ENCODE data around the gene PPP1R26. TPM values are rescaled to one million over a fixed set of nuclear protein-coding genes. Genes with fewer than 3 reads are reported as not detected.

PPP1R26 gene
- total and polyA plus RNA-seq, 2 of the 8 experiments (the other 6 are each of a cell fraction or from before 2014, with no cell fraction given) = 9.8 to 32.7 TPM

DNA sequence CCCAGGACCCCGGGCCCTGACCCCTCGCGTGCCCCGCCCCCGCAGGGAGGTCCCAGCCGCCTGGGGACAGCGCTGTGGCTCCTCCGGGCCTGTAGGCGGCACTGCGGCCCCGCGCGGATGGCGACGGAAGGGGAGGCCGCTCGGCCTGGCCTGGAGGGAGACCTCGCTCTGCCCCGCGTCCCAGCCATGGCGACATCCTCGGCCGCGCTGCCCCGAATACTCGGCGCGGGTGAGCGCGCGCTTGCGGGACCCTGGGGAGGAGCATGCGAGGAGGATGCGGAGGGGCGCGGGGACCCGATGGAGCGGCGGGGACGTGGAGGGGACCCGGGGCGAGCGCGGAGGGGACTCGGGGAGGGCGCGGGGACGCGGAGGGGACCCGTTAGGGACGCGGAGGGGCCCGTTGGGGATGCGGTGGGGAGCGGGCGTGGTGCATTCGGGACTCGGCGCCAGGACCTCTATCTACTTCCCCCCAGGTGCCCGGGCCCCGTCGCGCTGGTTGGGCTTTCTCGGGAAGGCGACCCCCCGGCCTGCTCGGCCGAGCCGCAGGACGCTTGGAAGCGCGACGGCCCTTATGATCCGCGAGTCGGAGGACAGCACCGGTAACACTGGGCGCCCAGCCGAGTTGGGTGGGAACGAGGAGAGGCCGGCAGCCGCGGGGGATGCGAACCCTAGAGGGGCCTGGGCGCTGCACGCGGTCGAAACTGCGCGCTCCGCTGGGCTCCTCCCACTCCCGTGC is 21.1 kb downstream of the PPP1R26 start, which contains the start of gene MRPS2:
Gene MRPS2, plus strand, starts transcription at position 158 of the 736 bp plus-strand sequence. Its CDS starts 29 bp downstream, at position 187.
- Histone ChIP-seq H3K79me1 (ENCODE audit: low read depth, low read length) (0 out of 2 replicates have a peak, but pooled peaks cover 3% of the 10 kb centered on the region), H4K5ac (ENCODE audit: insufficient read length, low read depth, low read length) (peak within 1 kb of the TSS; percentile 75), H4K91ac (replicated peaks; ENCODE audit: insufficient read length, low read length) (peak within 1 kb of the TSS; percentile 84), H3K36me3 (ENCODE audit: control insufficient read depth in 2 of 4, insufficient read depth in 4 of 4, low read length in 3 of 4) (peaks cover 8 to 30% (median 20%) of the 10 kb centered on the region in 4 experiments; a peak in 7 of 8 replicates), H2AK5ac (ENCODE audit: low read depth, low read length) (no peak within 1 kb of the TSS), H3K23me2 (ENCODE audit: low read depth, low read length) (peaks cover 8% of the 10 kb centered on the region; the same call in 1 of the 2 replicates), H2BK20ac (ENCODE audit: low read length) (no peak within 1 kb of the TSS), H3K27me3 (replicated peaks in 1 of 4; ENCODE audit: control insufficient read depth in 3 of 4, extremely low read depth in 1 of 4, insufficient read depth in 3 of 4, low read length in 3 of 4) (no peaks in the 10 kb centered on the region; a peak in 1 of 7 replicates), H3K14ac (ENCODE audit: insufficient read length) (no peak within 1 kb of the TSS), H4K20me1 (replicated peaks in 1 of 2; ENCODE audit: control insufficient read depth in 1 of 2, insufficient read depth in 2 of 2, low read length in 2 of 2) (peaks cover 15 to 18% of the 10 kb centered on the region in 2 experiments), H3K9ac (replicated peaks in 1 of 4; ENCODE audit: extremely low read depth in 1 of 4, low read depth in 3 of 4, low read length in 3 of 4) (peak within 1 kb of the TSS in 3 of 4 experiments; percentile 62 to 86 (median 85); a peak in 5 of 7 replicates), H3K27ac (ENCODE audit: low read depth, low read length) (peak within 1 kb of the TSS; percentile 60; the same call in 1 of the 2 replicates), H3K4me1 (replicated peaks in 1 of 4; ENCODE audit: control insufficient read depth in 3 of 4, insufficient read depth in 4 of 4, low read length in 3 of 4) (peaks cover 0 to 15% (median 12%) of the 10 kb centered on the region in 4 experiments; a peak in 6 of 7 replicates), H2BK15ac (ENCODE audit: low read length) (no peak within 1 kb of the TSS), H3K18ac (ENCODE audit: extremely low read depth, low read length) (peak within 1 kb of the TSS; percentile 60), H3K4ac (replicated peaks; ENCODE audit: insufficient read length, low read depth, low read length) (peak within 1 kb of the TSS; percentile 89), H2AFZ (ENCODE audit: low read length) (peak within 1 kb of the TSS; percentile 46; the same call in 1 of the 2 replicates), H3K23ac (ENCODE audit: insufficient read length) (no peak within 1 kb of the TSS), H2BK120ac (replicated peaks; ENCODE audit: low read depth, low read length) (no peak within 1 kb of the TSS), H2BK5ac (ENCODE audit: low read depth, low read length) (peak within 1 kb of the TSS; percentile 32; the same call in 1 of the 2 replicates), H3K9me3 (ENCODE audit: insufficient read depth in 2 of 2, low read depth in 1 of 2, low read length in 1 of 2) (no peaks in the 10 kb centered on the region), H3K4me2 (ENCODE audit: insufficient read depth in 1 of 2, low read depth in 2 of 2, low read length in 2 of 2) (peak within 1 kb of the TSS; percentile 68 to 87), H4K8ac (ENCODE audit: extremely low read depth, insufficient read depth, low read length) (peak within 1 kb of the TSS; percentile 89), H3K4me3 (ENCODE audit: extremely low read depth in 1 of 4, insufficient read depth in 2 of 4, low read depth in 3 of 4, low read length in 4 of 4) (peak within 1 kb of the TSS; percentile 61 to 86 (median 81)), H3K79me2 (ENCODE audit: control insufficient read depth in 1 of 2, insufficient read depth in 2 of 2, low read length in 2 of 2) (peaks cover 0 to 16% of the 10 kb centered on the region in 2 experiments; a peak in 2 of 4 replicates), H3K56ac (replicated peaks; ENCODE audit: insufficient read length, low read depth, low read length) (peak within 1 kb of the TSS; percentile 56), H2BK12ac (ENCODE audit: low read depth, low read length) (no peak within 1 kb of the TSS)
- peak; percentile 62 to 96 for DNase-seq (ENCODE audit: low read depth in 1 of 2, low spot score in 2 of 2)
- ChIA-PET CTCF (ENCODE audit: partially characterized antibody) (interaction anchor here (1.1 to 2.1 kb wide), 2 partner anchors 11 to 26 kb away, joined by 3 to 11 read pairs; no protein-coding TSS in a partner anchor), POLR2A (ENCODE audit: partially characterized antibody) (interaction anchor here (2.8 kb wide), 1 partner anchor 20 kb away, joined by 17 read pairs; no protein-coding TSS in a partner anchor)
- no peak for FAIRE-seq
- 2% methylated on average over 25 of the region's 92 CpGs; no CpG with 5 or more reads in 1 of the 2 experiments for WGBS, 2 experiments (ENCODE audit: extremely low coverage in 1 of 2, insufficient coverage in 1 of 2, insufficient read length in 1 of 2, insufficient replicate concordance in 2 of 2, low coverage in 1 of 2, low lambda C conversion rate in 2 of 2, missing lambda C conversion rate in 1 of 2)
- TF ChIP-seq TBP (IDR thresholded peaks at IDR 0.05; ENCODE audit: low read depth, low read length) = peak; percentile 64
- TF ChIP-seq RAD21 (IDR thresholded peaks at IDR 0.05 in 1 of 2, conservative IDR thresholded peaks at IDR 0.05 in 1 of 2; ENCODE audit: low read depth in 2 of 2, low read length in 2 of 2) = peak; percentile 30 to 51; a peak in 3 of 4 replicates
- TF ChIP-seq TEAD4 (IDR thresholded peaks at IDR 0.05; ENCODE audit: low read depth, low read length) = peak; percentile 12; the same call in 1 of the 2 replicates
- TF ChIP-seq PHF8 (conservative IDR thresholded peaks at IDR 0.05; ENCODE audit: low read depth, low read length) = peak; percentile 80
- peak; percentile 57 for TF ChIP-seq KDM4A (IDR thresholded peaks at IDR 0.05; ENCODE audit: low read depth, low read length, severe bottlenecking)
- no peak for TF ChIP-seq ZNF274 (IDR thresholded peaks at IDR 0.05; ENCODE audit: borderline replicate concordance, extremely low read depth, low read length)
- TF ChIP-seq CREB1 (IDR thresholded peaks at IDR 0.05) = peak; percentile 69
- peak; percentile 89 for TF ChIP-seq YY1 (IDR thresholded peaks at IDR 0.05; ENCODE audit: low read depth, low read length)
- TF ChIP-seq POLR2AphosphoS5 (IDR thresholded peaks at IDR 0.05; ENCODE audit: low read depth, low read length) = peak; percentile 86; the same call in 1 of the 2 replicates
- TF ChIP-seq JUN (IDR thresholded peaks at IDR 0.05; ENCODE audit: low read depth, low read length) = no peak
- TF ChIP-seq CHD2 (IDR thresholded peaks at IDR 0.05; ENCODE audit: low read length) = no peak
